Measurements from ENCODE around the gene MPP7. TPM values are rescaled to one million over a fixed set of nuclear protein-coding genes. Genes with fewer than 3 reads are reported as not detected.
A peak's percentile ranks its signal among the peaks of the same experiment; 100 is the strongest.

The MPP7 gene
- total RNA-seq, 6 donors from 2014 or later: 11.8 to 45.1 (median 24.3) TPM

- no peak for TF ChIP-seq POLR2AphosphoS5 (IDR thresholded peaks at IDR 0.05)
- TF ChIP-seq POLR2A (IDR thresholded peaks at IDR 0.05): no peak
- no peak for TF ChIP-seq EP300 (IDR thresholded peaks at IDR 0.05)
- no peak for TF ChIP-seq CTCF (IDR thresholded peaks at IDR 0.05)
- DNase-seq: no peak
- H3K27me3 ChIP-seq: no peaks in the 10 kb centered on the region
- H3K4me1 ChIP-seq: peaks cover 9 to 33% (median 13%) of the 10 kb centered on the region in 4 donors
- H3K36me3 ChIP-seq: no peaks in the 10 kb centered on the region
- H3K4me3 ChIP-seq: no peak overlapping the region
- WGBS, 2 donors: 70 to 75% methylated on average over 5 of the region's 5 CpGs
- ATAC-seq (ENCODE audit: low FRiP score in 2 of 2): no peak
- H3K9me3 ChIP-seq: no peaks in the 10 kb centered on the region
- no peak overlapping the region for H3K27ac ChIP-seq
Observed at GRCh38 chr10:28298951-28299350, 3.9 kb downstream of the MPP7 start.

GRCh38 chr10:28296023-28296422 lies 6.8 kb downstream of the MPP7 start:
- H3K36me3 ChIP-seq: no peaks in the 10 kb centered on the region
- 50% methylated on average over 1 of the region's 1 CpG for WGBS, 2 donors
- TF ChIP-seq EP300 (IDR thresholded peaks at IDR 0.05) (no peak), POLR2A (IDR thresholded peaks at IDR 0.05) (no peak), CTCF (IDR thresholded peaks at IDR 0.05) (no peak), POLR2AphosphoS5 (IDR thresholded peaks at IDR 0.05) (no peak)
- no peaks in the 10 kb centered on the region for H3K27me3 ChIP-seq
- H3K9me3 ChIP-seq: no peaks in the 10 kb centered on the region
- no peak for DNase-seq
- no peak for ATAC-seq (ENCODE audit: low FRiP score in 2 of 2)
- H3K4me1 ChIP-seq: peaks cover 0 to 21% (median 12%) of the 10 kb centered on the region in 4 donors
- H3K27ac ChIP-seq: no peak overlapping the region
- no peak overlapping the region for H3K4me3 ChIP-seq

GRCh38 chr10:28295336-28295735 lies 7.5 kb downstream of the MPP7 start:
- no peak for TF ChIP-seq POLR2A (IDR thresholded peaks at IDR 0.05)
- TF ChIP-seq EP300 (IDR thresholded peaks at IDR 0.05): no peak
- no peak for TF ChIP-seq CTCF (IDR thresholded peaks at IDR 0.05)
- TF ChIP-seq POLR2AphosphoS5 (IDR thresholded peaks at IDR 0.05): no peak
- Histone ChIP-seq H3K4me3 (no peak overlapping the region), H3K9me3 (no peaks in the 10 kb centered on the region), H3K4me1 (peaks cover 0 to 19% (median 12%) of the 10 kb centered on the region in 4 donors), H3K36me3 (no peaks in the 10 kb centered on the region), H3K27me3 (no peaks in the 10 kb centered on the region), H3K27ac (peak overlapping the region in 2 of 4 donors; percentile 2 to 6)
- DNase-seq: no peak
- peak in 1 of 2 donors; percentile 43 for ATAC-seq (ENCODE audit: low FRiP score in 2 of 2)
- 43 to 54% methylated on average over 3 of the region's 3 CpGs for WGBS, 2 donors

GRCh38 chr10:28294809-28295208 lies 8.1 kb downstream of the MPP7 start:
- Histone ChIP-seq H3K27ac (peak overlapping the region in 1 of 4 donors; percentile 6), H3K9me3 (no peaks in the 10 kb centered on the region), H3K27me3 (no peaks in the 10 kb centered on the region), H3K4me1 (peaks cover 0 to 19% (median 12%) of the 10 kb centered on the region in 4 donors), H3K36me3 (no peaks in the 10 kb centered on the region), H3K4me3 (no peak overlapping the region)
- WGBS, 2 donors: 51 to 54% methylated on average over 5 of the region's 5 CpGs
- TF ChIP-seq POLR2A (IDR thresholded peaks at IDR 0.05): no peak
- TF ChIP-seq CTCF (IDR thresholded peaks at IDR 0.05): no peak
- no peak for TF ChIP-seq EP300 (IDR thresholded peaks at IDR 0.05)
- DNase-seq (no peak), ATAC-seq (ENCODE audit: low FRiP score in 2 of 2) (no peak)

- Histone ChIP-seq H3K36me3 (no peaks in the 10 kb centered on the region), H3K27me3 (no peaks in the 10 kb centered on the region), H3K9me3 (no peaks in the 10 kb centered on the region), H3K27ac (peak overlapping the region in 1 of 4 donors; percentile 5), H3K4me3 (no peak overlapping the region), H3K4me1 (peaks cover 0 to 19% (median 12%) of the 10 kb centered on the region in 4 donors)
- DNase-seq (no peak), ATAC-seq (ENCODE audit: low FRiP score in 2 of 2) (no peak)
- WGBS, 2 donors: 60 to 65% methylated on average over 8 of the region's 8 CpGs
- TF ChIP-seq POLR2A (IDR thresholded peaks at IDR 0.05): no peak
Observed at GRCh38 chr10:28294169-28294532, 8.7 kb downstream of the MPP7 start.

All from upper lobe of left lung (tissue), 6 donors.